SH-SY5Y (cell line): Measurements from ENCODE around the gene PARVB.

Experiments used
- GATA2 ChIP-seq: IDR thresholded peaks from 2 replicates; pipeline ENCODE4 v1.6.1; 2011; ENCODE audit warnings: mild to moderate bottlenecking, low read depth, low read length
- GATA3 ChIP-seq: IDR thresholded peaks from 2 replicates; pipeline ENCODE4 v1.6.1; 2011; ENCODE audit warnings: low read depth, mild to moderate bottlenecking, low read length, moderate library complexity

The PARVB gene

DNA sequence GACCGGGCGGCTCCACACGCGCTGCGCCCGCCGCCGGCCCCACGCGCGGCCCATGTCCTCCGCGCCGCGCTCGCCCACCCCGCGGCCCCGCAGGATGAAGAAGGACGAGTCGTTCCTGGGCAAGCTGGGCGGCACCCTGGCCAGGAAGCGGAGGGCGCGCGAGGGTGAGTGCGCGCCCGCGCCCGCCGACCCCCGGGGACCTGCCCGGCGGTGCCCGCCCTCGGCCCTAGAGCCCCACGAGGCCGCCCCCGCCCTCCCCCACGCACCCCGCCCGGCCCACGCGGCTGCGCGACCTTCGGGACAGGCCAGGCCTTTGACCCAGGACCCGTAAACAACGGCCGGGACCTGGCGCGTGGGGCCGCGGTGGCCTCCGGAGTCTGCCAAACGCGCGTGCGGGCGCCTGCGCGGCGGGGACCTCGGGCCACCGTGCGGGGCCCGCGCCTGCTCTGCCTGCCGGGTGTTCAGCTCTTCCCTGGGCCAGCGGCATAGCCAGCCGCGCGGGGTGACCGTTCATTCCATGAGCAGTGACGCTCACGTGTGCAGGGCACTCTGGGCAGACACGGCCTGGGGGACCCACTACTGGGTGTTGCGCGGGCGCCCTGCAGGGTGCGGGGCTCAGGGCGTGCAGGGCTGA, at the start of gene PARVB:
Gene PARVB, plus strand, starts transcription at position 15 of the 634 bp plus-strand sequence. Its CDS starts 38 bp downstream, at position 53.
- no peak for TF ChIP-seq GATA2
- TF ChIP-seq GATA3: no peak

- TF ChIP-seq GATA3 (no peak), GATA2 (no peak)
Measured at GRCh38 chr22:43975041-43975440, 49.1 kb upstream of the PARVB start.

DNA sequence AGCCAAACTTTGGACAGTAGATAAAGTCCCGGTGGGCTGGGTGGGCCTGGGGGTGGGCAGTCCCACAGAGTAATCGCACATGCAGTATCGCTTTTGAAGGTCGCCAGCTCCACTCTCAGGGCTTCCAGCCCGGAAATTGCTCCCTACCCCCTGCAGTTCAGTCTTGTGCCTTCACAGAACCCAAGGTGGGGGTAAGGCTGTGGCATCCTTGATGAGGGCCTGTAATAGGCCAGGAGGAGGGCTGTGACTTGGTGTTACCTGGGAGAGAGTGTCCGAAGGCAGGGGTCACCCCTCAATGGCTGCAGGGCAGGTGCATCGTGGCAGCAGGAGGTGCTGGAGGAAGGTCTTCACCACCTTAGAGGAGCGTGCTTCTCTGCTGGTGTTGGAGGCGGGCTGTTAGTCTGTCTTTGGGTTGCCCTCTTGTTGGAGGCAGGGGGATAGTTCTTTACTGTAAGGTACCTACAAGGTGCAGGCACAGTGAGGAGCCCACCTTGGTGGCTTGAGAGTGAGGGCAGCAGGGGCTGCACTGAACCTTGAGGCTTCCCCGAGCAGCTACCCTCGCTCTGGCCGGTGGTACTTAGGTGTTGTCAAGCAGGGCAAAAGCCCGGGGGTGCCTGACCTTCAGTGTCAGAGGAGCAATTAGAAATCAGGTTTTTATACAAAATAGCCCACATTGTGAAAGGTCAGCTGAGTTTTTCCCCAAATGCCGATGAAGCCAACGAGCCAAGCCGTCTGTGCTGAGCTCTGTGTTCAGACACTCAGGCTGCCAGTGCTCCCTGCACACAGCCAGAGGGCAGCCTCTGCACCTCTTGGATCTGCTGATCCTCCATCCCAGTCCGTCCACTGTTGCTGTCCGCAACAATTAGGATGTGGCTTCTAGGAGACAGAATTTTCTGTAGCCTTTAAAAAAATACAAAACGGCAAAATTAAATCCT, 47.0 kb upstream of the PARVB start:
- TF ChIP-seq GATA3 (no peak), GATA2 (no peak)

GRCh38 chr22:43978558-43978957, 45.5 kb upstream of the PARVB start:
- TF ChIP-seq GATA3 (no peak), GATA2 (no peak)

GRCh38 chr22:43980579-43980978, 43.5 kb upstream of the PARVB start:
- no peak for TF ChIP-seq GATA3
- TF ChIP-seq GATA2: no peak

DNA sequence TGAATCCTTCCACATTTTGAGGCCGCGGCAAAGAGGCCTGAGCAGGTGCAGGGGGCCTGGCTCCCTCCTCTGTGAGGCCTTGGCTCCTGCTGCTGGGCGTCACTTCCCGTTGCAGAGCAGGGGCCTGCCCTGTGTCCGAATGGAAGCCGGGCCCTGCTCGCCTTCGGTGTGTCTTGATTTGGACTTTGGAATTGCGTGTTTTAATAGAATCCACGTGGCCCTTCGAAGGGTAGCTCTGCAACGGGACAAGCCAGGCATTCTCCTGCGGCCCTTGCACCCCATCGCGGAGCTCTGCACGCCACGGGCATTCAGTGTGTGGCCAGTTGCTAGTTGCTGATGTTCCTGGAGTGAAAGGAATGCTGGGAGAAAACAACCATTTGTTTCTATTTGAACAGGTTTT, 43.1 kb upstream of the PARVB start:
- TF ChIP-seq GATA2 (no peak), GATA3 (no peak)

DNA sequence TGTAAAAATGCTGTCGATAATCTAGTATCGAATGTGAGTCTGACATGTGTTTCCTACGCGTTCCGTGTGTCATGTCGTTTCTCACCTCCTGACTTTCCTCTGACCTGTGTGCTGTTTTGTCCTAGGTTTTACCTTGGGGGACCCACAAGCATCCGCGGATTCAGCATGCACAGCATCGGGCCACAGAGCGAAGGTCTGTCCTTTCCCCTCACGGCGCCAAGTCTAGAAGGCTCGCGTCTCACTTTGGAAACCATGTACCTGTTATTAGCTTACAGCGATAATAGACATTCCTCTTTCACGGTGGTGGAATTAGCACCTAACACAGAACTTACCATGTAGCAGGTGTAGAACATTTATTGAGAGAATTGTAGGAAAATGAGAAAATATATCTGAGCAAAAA, 40.3 kb upstream of the PARVB start:
- no peak for TF ChIP-seq GATA3

GRCh38 chr22:43985532-43985931, 38.6 kb upstream of the PARVB start:
- no peak for TF ChIP-seq GATA3
- no peak for TF ChIP-seq GATA2

GRCh38 chr22:43988116-43988820, 35.8 kb upstream of the PARVB start:
- TF ChIP-seq GATA2 (no peak), GATA3 (no peak)

DNA sequence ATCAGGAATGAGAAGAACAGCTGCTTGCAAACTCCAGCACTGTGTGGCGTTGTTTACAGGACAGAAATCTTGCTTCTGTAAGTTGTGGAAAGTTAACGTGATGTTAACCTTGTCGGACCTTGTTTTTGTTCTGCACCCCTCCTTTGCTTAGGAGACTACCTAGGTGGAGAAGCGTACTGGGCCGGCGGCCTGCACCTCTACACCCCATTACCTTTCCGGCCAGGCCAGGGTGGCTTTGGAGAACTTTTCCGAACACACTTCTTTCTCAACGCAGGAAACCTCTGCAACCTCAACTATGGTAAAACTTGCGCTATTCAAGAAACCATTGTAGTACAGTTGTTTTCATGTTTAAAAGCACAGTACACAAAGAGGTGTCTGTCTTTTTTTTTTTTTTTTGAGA, 35.1 kb upstream of the PARVB start:
- TF ChIP-seq GATA3: no peak
- no peak for TF ChIP-seq GATA2

- TF ChIP-seq GATA3: no peak
- TF ChIP-seq GATA2: no peak
Measured at GRCh38 chr22:43990044-43990443, 34.1 kb upstream of the PARVB start.

DNA sequence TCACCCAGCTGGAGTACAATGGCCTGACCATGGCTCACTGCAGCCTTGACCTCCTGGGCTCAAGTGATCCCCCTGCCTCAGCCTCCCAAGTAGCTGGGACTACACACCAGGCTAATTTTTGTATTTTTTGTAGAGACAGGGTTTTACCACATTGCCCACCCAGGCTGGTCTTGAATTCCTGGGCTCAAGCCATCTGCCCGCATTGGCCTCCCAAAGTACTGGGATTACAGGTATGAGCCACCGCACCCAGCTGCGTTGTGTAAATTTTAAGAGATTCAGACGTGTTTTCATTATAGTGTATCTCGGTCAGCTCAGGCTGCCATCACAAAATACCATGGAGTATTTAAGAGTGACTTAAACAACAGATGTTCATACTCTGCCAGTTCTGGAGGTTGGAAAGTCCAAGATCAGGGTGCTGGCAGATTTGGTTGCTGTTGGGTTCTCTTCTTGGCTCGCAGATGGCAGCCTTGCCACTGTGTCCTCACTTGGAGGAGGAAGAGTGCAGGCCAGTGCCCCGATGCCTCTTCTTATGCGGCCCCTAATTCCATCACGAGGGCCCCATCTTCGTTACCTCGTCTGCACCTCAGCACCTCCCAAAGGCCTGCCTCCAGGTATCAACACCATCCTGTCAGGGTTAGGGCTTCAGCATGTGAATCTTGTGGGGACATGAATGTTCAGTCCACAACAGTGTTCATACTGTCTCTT, 32.6 kb upstream of the PARVB start:
- TF ChIP-seq GATA2: no peak
- TF ChIP-seq GATA3: no peak

GRCh38 chr22:43992331-43992821, 31.7 kb upstream of the PARVB start:
- no peak for TF ChIP-seq GATA2
- no peak for TF ChIP-seq GATA3

GRCh38 chr22:43993072-43993760, 30.9 kb upstream of the PARVB start:
- TF ChIP-seq GATA2 (no peak), GATA3 (no peak)
